Naive B cell (primary cell): ENCODE data around the gene CCNJL. TPM values are rescaled to one million over a fixed set of nuclear protein-coding genes. Genes with fewer than 3 reads are reported as not detected.
A peak's percentile ranks its signal among the peaks of the same experiment; 100 is the strongest.
"Not testable (repeated sequence)": the region's sequence is repeated elsewhere in the genome, so short reads cannot be mapped to it uniquely, and the experiment has no call there.

Experiments used
- ATAC-seq, 2 donors: fragments of 150-1000 bp; cut with Tn5 transposase; 2 replicates each; pipeline ENCODE4 v1.10.0; 2021; ENCODE audit warnings: low read depth in 2 of 2, mild to moderate bottlenecking in 2 of 2, moderate library complexity in 2 of 2
- DNase-seq: peaks from one replicate; pipeline ENCODE4 v3.0.0; 2022
- H3K27ac Mint-ChIP-seq, 6 donors: one replicate each; pipeline ENCODE4 v1.8.0; 2020 to 2022; ENCODE audit warnings: mild to moderate bottlenecking in 6 of 6, mixed read lengths in 6 of 6, moderate library complexity in 5 of 6, inconsistent platforms in 2 of 6
- H3K27me3 Mint-ChIP-seq, 3 donors: one replicate each; pipeline ENCODE4 v1.8.0; 2021 to 2022; ENCODE audit warnings: mixed read lengths in 3 of 3, mild to moderate bottlenecking in 1 of 3
- H3K36me3 Mint-ChIP-seq, 2 donors: one replicate each; pipeline ENCODE4 v1.8.0; 2020 to 2022; ENCODE audit warnings: mixed read lengths in 2 of 2, inconsistent platforms in 1 of 2, mild to moderate bottlenecking in 1 of 2
- H3K4me1 Mint-ChIP-seq, 3 donors: one replicate each; pipeline ENCODE4 v1.8.0; 2020 to 2022; ENCODE audit warnings: mixed read lengths in 3 of 3, inconsistent platforms in 1 of 3, mild to moderate bottlenecking in 1 of 3, moderate library complexity in 1 of 3
- H3K4me3 Mint-ChIP-seq, 8 donors: one replicate each; pipeline ENCODE4 v1.8.0; 2020 to 2022; ENCODE audit warnings: mild to moderate bottlenecking in 8 of 8, mixed read lengths in 8 of 8, moderate library complexity in 8 of 8, inconsistent platforms in 2 of 8
- H3K9me3 Mint-ChIP-seq, 7 donors: one replicate each; pipeline ENCODE4 v1.8.0; 2020 to 2022; ENCODE audit warnings: mixed read lengths in 7 of 7, mild to moderate bottlenecking in 5 of 7, inconsistent platforms in 2 of 7, moderate library complexity in 1 of 7
- polyA plus RNA-seq, 6 donors: library from polyadenylated mRNA; unstranded; fragments of 300-500 nt; fragmentation: Illumina TruSeq; gene quantifications; one replicate each; pipeline ENCODE4 v1.2.3, GENCODE V29; 2021; ENCODE audit warnings: low read depth in 6 of 6

The CCNJL gene
- polyA plus RNA-seq, 6 donors from 2014 or later, result 0.12 TPM; not detected in 5

GRCh38 chr5:160349249-160349934 is 37.0 kb upstream of the CCNJL start:
- Mint-ChIP-seq H3K9me3 (no peaks in the 10 kb centered on the region), H3K27me3 (no peaks in the 10 kb centered on the region), H3K4me3 (no peak overlapping the region), H3K36me3 (no peaks in the 10 kb centered on the region), H3K27ac (no peak overlapping the region), H3K4me1 (no peaks in the 10 kb centered on the region)
- ATAC-seq (no peak), DNase-seq (no peak)

GRCh38 chr5:160348080-160348479 is 35.7 kb upstream of the CCNJL start:
- DNase-seq (no peak), ATAC-seq (no peak)
- H3K4me3 Mint-ChIP-seq, result no peak overlapping the region
- no peaks in the 10 kb centered on the region for H3K9me3 Mint-ChIP-seq
- no peaks in the 10 kb centered on the region for H3K36me3 Mint-ChIP-seq
- peak overlapping the region in 2 of 6 donors; percentile 30 to 49 for H3K27ac Mint-ChIP-seq
- no peaks in the 10 kb centered on the region for H3K4me1 Mint-ChIP-seq
- H3K27me3 Mint-ChIP-seq, result peaks cover 0 to 8% (median 6%) of the 10 kb centered on the region in 3 donors

GRCh38 chr5:160347448-160347847 is 35.1 kb upstream of the CCNJL start:
- peaks cover 0 to 8% (median 6%) of the 10 kb centered on the region in 3 donors for H3K27me3 Mint-ChIP-seq
- no peak for DNase-seq
- ATAC-seq, result no peak
- no peak overlapping the region for H3K4me3 Mint-ChIP-seq
- H3K9me3 Mint-ChIP-seq, result no peaks in the 10 kb centered on the region
- H3K27ac Mint-ChIP-seq, result no peak overlapping the region
- H3K36me3 Mint-ChIP-seq, result no peaks in the 10 kb centered on the region
- no peaks in the 10 kb centered on the region for H3K4me1 Mint-ChIP-seq

- Mint-ChIP-seq H3K36me3 (no peaks in the 10 kb centered on the region), H3K27me3 (peaks cover 0 to 8% (median 6%) of the 10 kb centered on the region in 3 donors), H3K27ac (no peak overlapping the region), H3K4me3 (no peak overlapping the region), H3K9me3 (no peaks in the 10 kb centered on the region), H3K4me1 (no peaks in the 10 kb centered on the region)
- ATAC-seq (no peak), DNase-seq (no peak)
Observed at GRCh38 chr5:160342413-160342941, 30.1 kb upstream of the CCNJL start.

GRCh38 chr5:160341309-160341870 is 29.0 kb upstream of the CCNJL start:
- ATAC-seq (no peak), DNase-seq (no peak)
- Mint-ChIP-seq H3K27me3 (peaks cover 0 to 8% (median 6%) of the 10 kb centered on the region in 3 donors), H3K4me1 (no peaks in the 10 kb centered on the region), H3K27ac (no peak overlapping the region), H3K9me3 (no peaks in the 10 kb centered on the region), H3K4me3 (no peak overlapping the region), H3K36me3 (no peaks in the 10 kb centered on the region)

GRCh38 chr5:160340513-160340912 is 28.1 kb upstream of the CCNJL start:
- not testable (repeated sequence) for H3K27ac Mint-ChIP-seq, ATAC-seq, H3K36me3 Mint-ChIP-seq, H3K4me3 Mint-ChIP-seq, DNase-seq, H3K9me3 Mint-ChIP-seq, H3K4me1 Mint-ChIP-seq
- peaks cover 4 to 16% (median 6%) of the 10 kb centered on the region in 3 donors for H3K27me3 Mint-ChIP-seq

- H3K27me3 Mint-ChIP-seq, result peaks cover 4 to 16% (median 6%) of the 10 kb centered on the region in 3 donors
- H3K4me3 Mint-ChIP-seq, result no peak overlapping the region
- H3K27ac Mint-ChIP-seq, result no peak overlapping the region
- no peaks in the 10 kb centered on the region for H3K36me3 Mint-ChIP-seq
- H3K9me3 Mint-ChIP-seq, result no peaks in the 10 kb centered on the region
- ATAC-seq (no peak), DNase-seq (no peak)
- H3K4me1 Mint-ChIP-seq, result no peaks in the 10 kb centered on the region
Observed at GRCh38 chr5:160339406-160340130, 27.2 kb upstream of the CCNJL start.

- not testable (repeated sequence) for H3K9me3 Mint-ChIP-seq, H3K36me3 Mint-ChIP-seq, ATAC-seq, H3K4me1 Mint-ChIP-seq, DNase-seq, H3K27ac Mint-ChIP-seq, H3K4me3 Mint-ChIP-seq
- H3K27me3 Mint-ChIP-seq, result peaks cover 4 to 15% (median 9%) of the 10 kb centered on the region in 3 donors
Observed at GRCh38 chr5:160334716-160335115, 22.4 kb upstream of the CCNJL start.

- ATAC-seq, result no peak
- no peak overlapping the region for H3K4me3 Mint-ChIP-seq
Observed at GRCh38 chr5:160333721-160334120, 21.4 kb upstream of the CCNJL start.

GRCh38 chr5:160330212-160330611 is 17.8 kb upstream of the CCNJL start:
- H3K4me3 Mint-ChIP-seq, result no peak overlapping the region
- ATAC-seq (no peak), DNase-seq (no peak)
- no peaks in the 10 kb centered on the region for H3K36me3 Mint-ChIP-seq
- no peaks in the 10 kb centered on the region for H3K4me1 Mint-ChIP-seq
- H3K27ac Mint-ChIP-seq, result peak overlapping the region in 1 of 6 donors; percentile 1
- H3K9me3 Mint-ChIP-seq, result no peaks in the 10 kb centered on the region
- H3K27me3 Mint-ChIP-seq, result peaks cover 0 to 9% (median 7%) of the 10 kb centered on the region in 3 donors

More at GRCh38 chr5:160333721-160334120, 21.4 kb upstream of the CCNJL start:
- no peaks in the 10 kb centered on the region for H3K9me3 Mint-ChIP-seq
- H3K27ac Mint-ChIP-seq, result no peak overlapping the region
- H3K4me1 Mint-ChIP-seq, result no peaks in the 10 kb centered on the region
- DNase-seq, result no peak
- no peaks in the 10 kb centered on the region for H3K36me3 Mint-ChIP-seq
- H3K27me3 Mint-ChIP-seq, result peaks cover 4 to 15% (median 9%) of the 10 kb centered on the region in 3 donors

- Mint-ChIP-seq H3K9me3 (peaks cover 0 to 4% (median 0%) of the 10 kb centered on the region in 7 donors), H3K4me3 (no peak overlapping the region), H3K4me1 (no peaks in the 10 kb centered on the region), H3K27me3 (no peaks in the 10 kb centered on the region), H3K27ac (no peak overlapping the region), H3K36me3 (no peaks in the 10 kb centered on the region)
- ATAC-seq, result no peak
- DNase-seq, result no peak
Observed at GRCh38 chr5:160327818-160328217, 15.5 kb upstream of the CCNJL start.

GRCh38 chr5:160326981-160327380 is 14.6 kb upstream of the CCNJL start:
- Mint-ChIP-seq H3K27me3 (peaks cover 0 to 4% (median 0%) of the 10 kb centered on the region in 3 donors), H3K4me1 (no peaks in the 10 kb centered on the region), H3K9me3 (peaks cover 0 to 4% (median 0%) of the 10 kb centered on the region in 7 donors), H3K27ac (peak overlapping the region in 1 of 6 donors; percentile 12), H3K4me3 (no peak overlapping the region), H3K36me3 (no peaks in the 10 kb centered on the region)
- no peak for ATAC-seq
- no peak for DNase-seq

- no peaks in the 10 kb centered on the region for H3K4me1 Mint-ChIP-seq
Observed at GRCh38 chr5:160325716-160326115, 13.4 kb upstream of the CCNJL start.

More at GRCh38 chr5:160325716-160326115, 13.4 kb upstream of the CCNJL start:
- Mint-ChIP-seq H3K36me3 (no peaks in the 10 kb centered on the region), H3K9me3 (peaks cover 0 to 4% (median 0%) of the 10 kb centered on the region in 7 donors), H3K27ac (no peak overlapping the region), H3K27me3 (peaks cover 5 to 6% (median 6%) of the 10 kb centered on the region in 3 donors), H3K4me3 (no peak overlapping the region)
- no peak for DNase-seq
- no peak for ATAC-seq
